ENCODE data around the gene XYLT2.

DNA sequence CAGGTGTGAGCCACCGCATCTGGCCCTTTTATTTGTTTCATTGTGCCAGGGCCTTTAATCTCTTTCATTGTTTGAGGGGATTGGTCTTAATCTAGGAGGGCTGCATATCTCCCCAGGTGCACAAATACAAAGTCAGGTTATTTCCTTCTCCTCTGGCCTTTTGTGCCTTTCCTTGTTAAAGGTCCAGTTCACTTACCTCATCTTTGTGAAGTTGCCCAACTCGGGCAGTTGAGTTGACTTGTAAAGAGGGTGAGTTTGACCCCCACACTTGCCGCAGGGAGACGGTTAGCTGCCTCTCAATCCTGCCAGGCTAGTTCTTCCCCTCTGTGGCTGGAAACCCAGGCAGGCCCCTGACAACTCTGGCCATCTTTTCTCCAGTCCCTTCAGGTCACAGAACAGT lies 38.3 kb upstream of the XYLT2 start:
- TF ChIP-seq, protein P1, sequence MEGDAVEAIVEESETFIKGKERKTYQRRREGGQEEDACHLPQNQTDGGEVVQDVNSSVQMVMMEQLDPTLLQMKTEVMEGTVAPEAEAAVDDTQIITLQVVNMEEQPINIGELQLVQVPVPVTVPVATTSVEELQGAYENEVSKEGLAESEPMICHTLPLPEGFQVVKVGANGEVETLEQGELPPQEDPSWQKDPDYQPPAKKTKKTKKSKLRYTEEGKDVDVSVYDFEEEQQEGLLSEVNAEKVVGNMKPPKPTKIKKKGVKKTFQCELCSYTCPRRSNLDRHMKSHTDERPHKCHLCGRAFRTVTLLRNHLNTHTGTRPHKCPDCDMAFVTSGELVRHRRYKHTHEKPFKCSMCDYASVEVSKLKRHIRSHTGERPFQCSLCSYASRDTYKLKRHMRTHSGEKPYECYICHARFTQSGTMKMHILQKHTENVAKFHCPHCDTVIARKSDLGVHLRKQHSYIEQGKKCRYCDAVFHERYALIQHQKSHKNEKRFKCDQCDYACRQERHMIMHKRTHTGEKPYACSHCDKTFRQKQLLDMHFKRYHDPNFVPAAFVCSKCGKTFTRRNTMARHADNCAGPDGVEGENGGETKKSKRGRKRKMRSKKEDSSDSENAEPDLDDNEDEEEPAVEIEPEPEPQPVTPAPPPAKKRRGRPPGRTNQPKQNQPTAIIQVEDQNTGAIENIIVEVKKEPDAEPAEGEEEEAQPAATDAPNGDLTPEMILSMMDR (IDR thresholded peaks at IDR 0.05 in 8 of 11, conservative IDR thresholded peaks at IDR 0.05 in 3 of 11) = no peak
- TF ChIP-seq POLR2A (IDR thresholded peaks at IDR 0.05) (no peak), POLR2AphosphoS5 (IDR thresholded peaks at IDR 0.05) (no peak)

Data from spleen (tissue), 7 donors.